WTC11 (cell line): Measurements from ENCODE around the gene CHST11. TPM values are rescaled to one million over a fixed set of nuclear protein-coding genes. Genes with fewer than 3 reads are reported as not detected.

ENCODE experiments used
- ATAC-seq: fragments of 200-7000 bp; cut with Tn5 transposase; 2 replicates; pipeline ENCODE4 v1.10.0; 2021; ENCODE audit warnings: mild to moderate bottlenecking, moderate library complexity
- CTCF ChIA-PET: fragments of 300-600 bp; sonication (Branson Sonifier 250); formaldehyde crosslinking; loops from one replicate; lab custom pipeline; 2021; ENCODE audit warnings: antibody characterized with exemption; lab: Charles Lee
- POLR2A ChIA-PET: fragments of 350-600 bp; sonication (Branson Sonifier 250); formaldehyde crosslinking; loops from one replicate; lab custom pipeline; 2021; ENCODE audit warnings: antibody characterized with exemption; lab: Charles Lee
- DNase-seq: peaks from one replicate; pipeline ENCODE4 v3.0.0; 2021; ENCODE audit warnings: low spot score
- H3K27ac Mint-ChIP-seq: 2 replicates; pipeline ENCODE4 v1.8.0; 2021; ENCODE audit warnings: mixed read lengths
- H3K27me3 Mint-ChIP-seq: 2 replicates; pipeline ENCODE4 v1.8.0; 2021; ENCODE audit warnings: low read depth, mild to moderate bottlenecking, moderate library complexity, mixed read lengths
- H3K36me3 Mint-ChIP-seq: 2 replicates; pipeline ENCODE4 v1.8.0; 2021; ENCODE audit warnings: mixed read lengths
- H3K4me1 Mint-ChIP-seq: 2 replicates; pipeline ENCODE4 v1.8.0; 2022; ENCODE audit warnings: mixed read lengths
- H3K4me3 Mint-ChIP-seq: 2 replicates; pipeline ENCODE4 v1.8.0; 2021; ENCODE audit warnings: mild to moderate bottlenecking, moderate library complexity, mixed read lengths
- H3K9me3 Mint-ChIP-seq: 2 replicates; pipeline ENCODE4 v1.8.0; 2021; ENCODE audit warnings: mixed read lengths
- CDX4 ChIP-seq: fragments of 250-450 bp; sonication (Bioruptor Pico); IDR thresholded peaks from 2 replicates; pipeline ENCODE4 v1.9.0; 2021; ENCODE audit warnings: moderate library complexity, mild to moderate bottlenecking, inconsistent platforms, borderline replicate concordance
- GABPB1 ChIP-seq: sonication (generic); formaldehyde crosslinking; IDR thresholded peaks from 2 replicates; pipeline ENCODE4 v1.8.1; 2023; ENCODE audit warnings: mild to moderate bottlenecking, missing genetic modification reagents
- GRHL2 ChIP-seq: fragments of 250-450 bp; sonication (Bioruptor Pico); IDR thresholded peaks from 2 replicates; pipeline ENCODE4 v1.8.0; 2022; ENCODE audit warnings: mild to moderate bottlenecking, moderate library complexity; ENCODE audit not compliant: insufficient replicate concordance, severe bottlenecking
- JUN ChIP-seq: sonication (generic); formaldehyde crosslinking; IDR thresholded peaks from 2 replicates; pipeline ENCODE4 v1.8.0; 2023; ENCODE audit warnings: mild to moderate bottlenecking, missing genetic modification reagents
- NR1H2 ChIP-seq: sonication (generic); formaldehyde crosslinking; IDR thresholded peaks from 2 replicates; pipeline ENCODE4 v1.9.0; 2021; ENCODE audit warnings: mild to moderate bottlenecking, moderate library complexity, missing genetic modification reagents
- PRRX2 ChIP-seq: fragments of 250-450 bp; sonication (Bioruptor Pico); IDR thresholded peaks from 2 replicates; pipeline ENCODE4 v1.8.0; 2021; ENCODE audit warnings: mild to moderate bottlenecking
- STAT6 ChIP-seq: sonication (generic); formaldehyde crosslinking; conservative IDR thresholded peaks from 2 replicates; pipeline ENCODE4 v1.8.1; 2023; ENCODE audit warnings: mild to moderate bottlenecking, low read depth, missing genetic modification reagents, moderate library complexity
- USF2 ChIP-seq: sonication (generic); formaldehyde crosslinking; IDR thresholded peaks from 2 replicates; pipeline ENCODE4 v1.8.1; 2023; ENCODE audit warnings: mild to moderate bottlenecking, missing genetic modification reagents, moderate library complexity
- ZBTB43 ChIP-seq: sonication (generic); formaldehyde crosslinking; IDR thresholded peaks from 2 replicates; pipeline ENCODE4 v1.8.1; 2023; ENCODE audit warnings: mild to moderate bottlenecking, missing genetic modification reagents
- ZMAT4 ChIP-seq: fragments of 250-450 bp; sonication (Bioruptor Pico); IDR thresholded peaks from 2 replicates; pipeline ENCODE4 v1.9.0; 2021; ENCODE audit warnings: mild to moderate bottlenecking
- ZNF317 ChIP-seq: sonication (generic); formaldehyde crosslinking; IDR thresholded peaks from 2 replicates; pipeline ENCODE4 v1.8.1; 2023; ENCODE audit warnings: low read depth, mild to moderate bottlenecking, moderate library complexity, missing genetic modification reagents, borderline replicate concordance
- total RNA-seq: library from RNA; stranded (reverse); gene quantifications from 3 replicates; pipeline ENCODE4 v1.2.3, GENCODE V29; 2021

The CHST11 gene
- total RNA-seq, 1 experiment from 2014 or later = 24.2 TPM

GRCh38 chr12:104669851-104670337 is 213.1 kb downstream of the CHST11 start:
- CTCF ChIA-PET = interaction anchor here (0.8 to 4.3 kb wide), 3 partner anchors 15 to 288 kb away, joined by 3 to 30 read pairs (median 8); no protein-coding TSS in a partner anchor
- no peak for DNase-seq
- Mint-ChIP-seq H3K4me3 (no peak overlapping the region), H3K36me3 (no peaks in the 10 kb centered on the region), H3K27ac (no peak overlapping the region), H3K4me1 (peaks cover 34% of the 10 kb centered on the region), H3K9me3 (no peaks in the 10 kb centered on the region), H3K27me3 (no peaks in the 10 kb centered on the region)
- ATAC-seq = no peak
- TF ChIP-seq CDX4 = no peak
- no peak for TF ChIP-seq JUN (CRISPR knock-in tag)
- TF ChIP-seq ZNF317 = no peak
- no peak for TF ChIP-seq NR1H2
- TF ChIP-seq PRRX2 (CRISPR knock-in tag) = no peak
- POLR2A ChIA-PET = no interaction called here

- H3K4me1 Mint-ChIP-seq = peaks cover 34% of the 10 kb centered on the region
- H3K9me3 Mint-ChIP-seq = no peaks in the 10 kb centered on the region
- CTCF ChIA-PET = interaction anchor here (1.2 to 4.3 kb wide), 3 partner anchors 16 to 289 kb away, joined by 6 to 30 read pairs (median 8); no protein-coding TSS in a partner anchor
- no peak for DNase-seq
- H3K4me3 Mint-ChIP-seq = no peak overlapping the region
- TF ChIP-seq STAT6 (CRISPR knock-in tag) (no peak), ZBTB43 (CRISPR knock-in tag) (peak; percentile 67; the same call in 1 of the 2 replicates), GRHL2 (CRISPR knock-in tag) (no peak)
- H3K27me3 Mint-ChIP-seq = no peaks in the 10 kb centered on the region
- no peak for ATAC-seq
- H3K36me3 Mint-ChIP-seq = no peaks in the 10 kb centered on the region
- POLR2A ChIA-PET = no interaction called here
- H3K27ac Mint-ChIP-seq = 0 out of 2 replicates have a peak overlapping the region, but pooled peaks have one; percentile 3
These were observed 214.0 kb downstream of the CHST11 start for GRCh38 chr12:104670439-104671408.

- Mint-ChIP-seq H3K9me3 (no peaks in the 10 kb centered on the region), H3K4me3 (no peak overlapping the region), H3K27ac (peak overlapping the region; percentile 17), H3K27me3 (no peaks in the 10 kb centered on the region), H3K4me1 (peaks cover 35% of the 10 kb centered on the region), H3K36me3 (no peaks in the 10 kb centered on the region)
- POLR2A ChIA-PET = no interaction called here
- no peak for ATAC-seq
- DNase-seq = no peak
- peak; percentile 71; the same call in 1 of the 2 replicates for TF ChIP-seq GABPB1 (CRISPR knock-in tag)
- no peak for TF ChIP-seq ZMAT4 (CRISPR knock-in tag)
- CTCF ChIA-PET = interaction anchor here (1.0 to 4.3 kb wide), 3 partner anchors 18 to 290 kb away, joined by 3 to 30 read pairs (median 6); no protein-coding TSS in a partner anchor
These were observed 214.8 kb downstream of the CHST11 start for GRCh38 chr12:104671409-104672095.

GRCh38 chr12:104672096-104672445 is 215.3 kb downstream of the CHST11 start:
- H3K4me1 Mint-ChIP-seq = peaks cover 40% of the 10 kb centered on the region

More at GRCh38 chr12:104672096-104672445, 215.3 kb downstream of the CHST11 start:
- no peak for DNase-seq
- no peaks in the 10 kb centered on the region for H3K36me3 Mint-ChIP-seq
- ChIA-PET CTCF (interaction anchor here (1.0 to 4.3 kb wide), 3 partner anchors 18 to 290 kb away, joined by 3 to 30 read pairs (median 6); no protein-coding TSS in a partner anchor), POLR2A (no interaction called here)
- H3K9me3 Mint-ChIP-seq = no peaks in the 10 kb centered on the region
- H3K27ac Mint-ChIP-seq = peak overlapping the region; percentile 17
- TF ChIP-seq USF2 (CRISPR knock-in tag) = no peak
- H3K27me3 Mint-ChIP-seq = no peaks in the 10 kb centered on the region
- no peak overlapping the region for H3K4me3 Mint-ChIP-seq
- no peak for ATAC-seq
